Inferior parietal cortex (tissue), 1 donor: ENCODE measurements around the gene APOF.
"Not testable (repeated sequence)": the region's sequence is repeated elsewhere in the genome, so short reads cannot be mapped to it uniquely, and the experiment has no call there.

Experiments
- DNase-seq: peaks from one replicate; pipeline ENCODE4 v3.0.0-alpha.2; 2016; ENCODE audit errors: extremely low spot score

The APOF gene

GRCh38 chr12:56373515-56373914, 10.9 kb upstream of the APOF start:
- DNase-seq, result no peak

- no peak for DNase-seq
Observed at GRCh38 chr12:56366948-56367347, 4.3 kb upstream of the APOF start.

DNA sequence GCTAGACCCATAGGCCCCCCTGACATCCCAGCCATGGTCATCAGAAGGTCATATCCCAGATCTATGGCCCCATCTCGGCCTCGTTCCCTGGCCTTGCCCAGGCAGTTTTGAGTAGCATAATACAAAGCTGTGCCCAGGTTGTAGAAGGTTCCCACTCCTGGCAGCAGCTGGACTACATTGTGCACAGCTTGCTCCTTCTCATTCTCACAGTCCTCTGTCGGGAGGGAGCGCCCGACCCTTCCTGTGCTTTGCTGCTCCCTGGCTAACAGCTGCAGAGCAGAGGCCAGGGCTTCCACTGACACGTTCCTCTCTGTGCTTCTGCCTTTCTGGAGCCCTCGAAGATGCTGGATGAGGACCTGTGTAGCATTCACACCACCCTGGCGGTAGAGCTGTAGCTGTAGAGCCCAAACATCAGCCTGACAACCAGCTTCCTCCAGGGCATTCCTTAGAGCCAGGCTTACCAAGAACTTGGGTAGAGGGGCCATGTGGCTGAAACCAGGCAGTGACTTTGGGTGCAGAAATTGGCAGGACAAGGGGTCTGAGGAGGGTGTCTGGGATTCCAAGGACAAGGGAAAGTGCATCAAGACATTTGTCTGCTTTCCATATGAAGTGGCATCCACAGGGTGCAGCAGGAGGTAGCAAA, 1.0 kb downstream of the APOF start:
- no peak for DNase-seq

DNA sequence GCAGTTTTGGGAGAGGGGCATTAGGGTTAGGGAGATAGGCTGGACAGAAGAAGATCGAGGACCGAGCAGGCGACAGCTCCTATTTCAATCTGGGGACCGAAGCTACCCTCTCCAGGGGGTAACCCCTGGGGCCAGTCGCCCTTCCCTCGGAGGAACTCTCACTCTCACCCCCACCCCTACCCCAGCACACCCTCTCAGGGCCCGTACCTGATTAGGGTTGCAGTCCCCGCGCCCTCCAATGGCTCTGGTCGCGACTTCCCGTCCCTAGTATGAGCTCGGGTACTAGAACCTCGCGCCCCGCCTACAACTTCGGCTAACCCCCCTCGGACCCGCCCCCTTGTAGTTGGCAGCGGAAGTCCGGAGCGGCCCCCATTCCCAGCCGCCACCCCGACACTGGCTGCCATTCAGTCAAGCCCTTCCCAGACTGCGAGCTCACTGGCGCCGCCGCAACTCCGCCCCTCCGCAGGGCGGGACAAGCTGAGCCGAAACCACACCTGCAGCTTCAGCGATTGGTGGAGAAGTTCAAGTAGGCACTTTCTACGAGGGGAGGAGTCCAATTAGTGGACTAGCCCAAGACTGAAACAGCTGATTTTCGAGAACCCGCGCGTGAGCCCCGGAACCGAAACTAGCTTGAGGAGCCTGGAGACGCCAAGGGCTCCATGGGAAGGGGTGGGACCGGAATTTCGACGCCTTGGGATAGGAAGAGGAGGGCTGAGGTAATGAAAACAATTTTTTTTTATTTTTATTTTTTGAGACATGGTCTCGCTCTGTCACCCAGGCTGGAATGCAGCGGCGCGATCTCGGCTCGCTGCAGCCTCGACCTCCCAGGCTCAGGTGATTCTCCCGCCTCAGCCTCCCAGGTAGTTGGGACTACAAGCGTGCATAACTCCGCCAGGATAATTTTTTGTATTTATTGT, 2.5 kb downstream of the APOF start, which contains the start of gene STAT2:
Gene STAT2 (minus strand): TSS at position 257 of the 917 bp plus-strand sequence. CDS start 3,536 bp downstream, outside the sequence.
- DNase-seq, result peak; percentile 99

- peak; percentile 63 for DNase-seq
Observed at GRCh38 chr12:56358836-56359532, 3.7 kb downstream of the APOF start.

DNA sequence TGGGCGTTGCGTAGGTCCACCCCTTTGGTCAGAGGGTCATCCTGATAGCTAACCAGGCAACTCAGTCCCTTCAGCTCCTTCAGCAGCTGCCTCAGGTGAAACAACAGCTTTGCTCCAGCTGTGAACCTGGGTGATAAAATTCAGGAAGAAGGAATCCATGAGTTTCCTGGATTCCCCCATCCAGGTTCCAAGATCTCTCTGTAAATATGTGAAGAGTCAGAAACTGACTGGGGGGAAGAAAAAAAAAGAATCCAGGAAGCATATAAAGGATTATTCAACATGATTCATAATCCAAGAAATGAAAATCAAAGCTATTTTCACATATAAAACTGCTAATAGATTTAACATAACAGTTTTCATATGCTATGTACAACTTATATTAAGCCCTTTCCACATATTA, 11.3 kb downstream of the APOF start:
- DNase-seq, result no peak

DNA sequence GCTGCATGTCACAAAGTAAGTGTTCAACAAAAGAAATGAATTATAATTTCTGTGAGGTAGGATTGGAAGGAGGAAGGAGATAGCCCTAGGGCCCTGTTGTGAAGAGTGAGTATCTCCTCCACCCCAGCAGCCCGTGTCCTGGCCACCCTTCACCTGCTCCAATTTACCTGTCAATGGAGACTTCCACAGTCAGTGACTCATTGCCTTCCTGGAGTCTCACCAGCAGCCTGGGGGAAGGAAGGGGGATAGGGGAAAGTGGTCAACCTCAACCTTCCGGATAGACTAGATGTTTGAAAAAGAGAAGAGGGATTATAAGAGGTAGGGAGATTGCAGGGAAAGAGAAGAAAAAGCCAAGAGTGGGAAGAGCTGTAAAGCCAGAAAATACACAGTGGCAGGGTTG, 12.0 kb downstream of the APOF start:
- no peak for DNase-seq

DNA sequence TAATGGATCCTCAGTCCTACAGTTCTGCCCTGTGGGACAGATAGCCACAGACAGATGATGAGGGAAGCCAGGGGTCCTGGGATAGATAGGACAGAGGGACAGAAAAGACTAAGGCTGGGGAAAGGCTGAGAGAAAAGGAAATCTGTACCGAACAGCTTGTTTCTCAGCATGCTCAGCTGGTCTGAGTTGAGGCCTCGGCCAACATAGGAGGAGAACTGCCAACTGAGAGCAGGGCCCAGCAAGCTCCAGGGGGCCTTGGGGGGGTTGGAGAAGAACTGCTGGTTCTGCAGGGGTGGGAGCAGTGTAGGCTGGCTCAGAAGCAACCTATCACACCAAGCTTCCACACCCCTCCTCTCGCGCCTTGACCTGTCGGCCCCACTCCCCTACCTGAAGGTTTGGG, 13.9 kb downstream of the APOF start:
- DNase-seq, result no peak

DNA sequence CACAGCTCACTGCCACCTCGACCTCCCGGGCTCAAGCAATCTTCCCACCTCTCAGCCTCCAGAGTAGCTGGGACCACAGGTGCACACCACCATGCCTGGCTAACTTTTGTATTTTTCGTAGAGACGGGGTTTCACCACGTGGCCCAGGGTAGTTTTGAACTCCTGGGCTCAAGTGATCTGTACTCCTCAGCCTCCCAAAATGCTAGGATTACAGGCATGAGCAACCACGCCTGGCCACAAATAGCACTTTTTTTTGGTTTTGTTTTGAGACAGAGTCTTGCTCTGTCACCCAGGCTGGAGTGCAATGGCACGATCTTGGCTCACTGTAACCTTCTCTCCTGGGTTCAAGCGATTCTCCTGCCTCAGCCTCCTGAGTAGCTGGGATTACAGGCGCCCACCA, 15.4 kb downstream of the APOF start:
- not testable (repeated sequence) for DNase-seq

DNA sequence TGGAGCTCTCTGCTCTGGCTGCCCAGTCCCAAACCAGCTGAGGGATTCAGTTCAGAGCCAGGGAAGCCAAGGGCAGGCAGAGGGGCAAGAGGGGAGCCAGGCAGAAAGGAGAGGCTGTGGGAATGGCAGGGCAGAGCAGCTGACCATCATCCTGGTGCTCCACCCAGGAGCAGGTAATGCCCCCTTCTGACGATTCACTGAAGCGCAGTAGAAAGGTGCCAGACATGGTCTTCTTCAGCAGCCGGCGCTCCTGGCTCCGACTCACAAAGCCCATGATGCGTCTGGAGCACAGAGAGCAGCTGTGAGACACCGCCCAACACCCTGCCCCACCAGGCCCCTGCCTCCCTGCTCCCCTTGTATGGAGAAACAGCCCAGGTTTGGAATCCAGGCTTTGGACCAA, 16.0 kb downstream of the APOF start:
- DNase-seq, result no peak

GRCh38 chr12:56342290-56342689, 20.4 kb downstream of the APOF start:
- not testable (repeated sequence) for DNase-seq

GRCh38 chr12:56341616-56342015, 21.0 kb downstream of the APOF start:
- no peak for DNase-seq

- DNase-seq, result no peak
Observed at GRCh38 chr12:56339158-56339422, 23.6 kb downstream of the APOF start.

DNA sequence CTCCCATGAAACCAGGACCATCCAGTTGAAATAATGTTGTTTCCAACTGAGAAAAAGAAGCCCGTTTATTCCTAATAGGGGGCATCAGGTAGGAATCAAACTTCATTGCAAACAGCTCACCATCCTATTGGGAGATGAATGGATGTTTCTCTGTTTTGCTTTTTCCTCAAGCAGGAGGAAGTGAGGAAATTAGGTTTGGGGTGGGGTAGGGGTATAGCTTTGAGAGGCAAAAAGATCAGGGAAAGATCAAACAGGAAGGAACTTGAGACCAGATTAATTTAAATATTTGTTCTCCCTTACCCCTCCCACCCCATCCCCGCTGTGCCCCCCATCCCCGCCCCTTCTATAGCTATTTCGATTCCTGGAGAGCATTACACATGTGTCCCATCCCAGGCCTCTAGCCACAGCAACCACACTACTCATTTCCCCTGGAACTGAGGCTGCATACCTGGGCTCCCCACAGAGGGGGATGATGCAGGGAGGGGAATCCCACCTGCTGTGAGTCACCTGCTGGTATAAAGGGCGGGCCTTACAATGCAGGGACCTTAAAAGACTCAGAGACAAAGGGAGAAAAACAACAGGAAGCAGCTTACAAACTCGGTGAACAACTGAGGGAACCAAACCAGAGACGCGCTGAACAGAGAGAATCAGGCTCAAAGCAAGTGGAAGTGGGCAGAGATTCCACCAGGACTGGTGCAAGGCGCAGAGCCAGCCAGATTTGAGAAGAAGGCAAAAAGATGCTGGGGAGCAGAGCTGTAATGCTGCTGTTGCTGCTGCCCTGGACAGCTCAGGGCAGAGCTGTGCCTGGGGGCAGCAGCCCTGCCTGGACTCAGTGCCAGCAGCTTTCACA, 24.1 kb downstream of the APOF start, which contains the start of gene IL23A:
Gene IL23A (plus strand): TSS at position 577 of the 850 bp plus-strand sequence. CDS start 161 bp downstream, at position 738.
- DNase-seq, result no peak

DNA sequence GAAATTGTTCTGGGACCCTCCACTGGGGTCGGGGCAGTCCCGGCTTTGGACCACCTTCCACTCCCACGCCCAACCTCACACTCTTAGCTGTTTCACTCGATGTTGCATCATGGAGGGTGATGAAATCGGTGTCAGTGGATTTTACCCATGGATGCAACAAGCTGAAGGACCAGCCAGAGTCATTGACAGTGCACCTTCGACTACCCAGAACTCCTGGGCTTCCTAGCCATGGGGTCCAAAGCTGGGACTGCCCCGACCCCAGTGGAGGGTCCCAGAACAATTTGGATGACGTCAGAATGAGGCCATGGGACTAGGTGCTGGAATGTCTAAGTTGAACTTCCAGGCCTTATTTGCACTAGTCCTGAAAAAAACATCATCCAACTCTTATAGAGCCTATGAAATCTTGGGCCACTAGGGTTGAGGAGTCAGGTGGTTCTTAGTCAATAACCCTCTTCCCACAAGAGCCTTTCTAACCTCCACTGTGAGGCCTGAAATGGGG, 24.9 kb downstream of the APOF start:
- DNase-seq, result no peak

- peak; percentile 15 for DNase-seq
Observed at GRCh38 chr12:56336361-56337167, 26.1 kb downstream of the APOF start.

DNA sequence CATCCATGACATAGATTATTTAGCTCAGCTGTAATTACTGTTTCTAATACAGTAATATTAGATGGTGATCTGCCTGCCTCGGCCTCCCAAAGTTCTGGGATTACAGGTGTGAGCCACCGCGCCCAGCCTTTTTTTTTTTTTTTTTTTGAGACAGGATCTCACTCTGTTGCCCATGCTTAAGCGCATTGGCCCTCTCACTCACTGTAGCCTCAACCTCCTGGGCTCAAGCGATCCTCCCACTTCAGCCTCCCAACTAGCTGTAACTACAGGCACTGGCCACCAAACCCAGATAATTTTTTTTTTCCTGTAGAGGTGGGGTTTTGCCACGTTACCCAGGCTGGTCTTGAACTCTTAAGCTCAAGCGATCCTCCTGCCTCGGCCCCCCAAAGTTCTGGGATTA, 27.1 kb downstream of the APOF start:
- not testable (repeated sequence) for DNase-seq

DNA sequence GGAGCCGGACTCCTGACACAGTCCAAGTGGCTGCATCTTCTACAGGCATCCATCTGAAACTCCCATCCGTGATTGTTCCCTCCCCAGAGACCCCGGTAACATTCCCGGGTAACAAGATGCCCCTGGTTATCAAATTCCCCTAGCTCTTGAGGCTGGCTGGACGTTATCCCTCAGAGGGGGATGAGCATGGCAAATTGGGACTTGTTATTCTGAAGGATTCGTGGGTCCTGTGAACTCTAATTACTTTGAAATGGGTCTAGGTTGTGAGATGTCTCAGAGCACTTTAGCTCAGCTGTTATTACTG, 28.2 kb downstream of the APOF start:
- DNase-seq, result peak; percentile 9

DNA sequence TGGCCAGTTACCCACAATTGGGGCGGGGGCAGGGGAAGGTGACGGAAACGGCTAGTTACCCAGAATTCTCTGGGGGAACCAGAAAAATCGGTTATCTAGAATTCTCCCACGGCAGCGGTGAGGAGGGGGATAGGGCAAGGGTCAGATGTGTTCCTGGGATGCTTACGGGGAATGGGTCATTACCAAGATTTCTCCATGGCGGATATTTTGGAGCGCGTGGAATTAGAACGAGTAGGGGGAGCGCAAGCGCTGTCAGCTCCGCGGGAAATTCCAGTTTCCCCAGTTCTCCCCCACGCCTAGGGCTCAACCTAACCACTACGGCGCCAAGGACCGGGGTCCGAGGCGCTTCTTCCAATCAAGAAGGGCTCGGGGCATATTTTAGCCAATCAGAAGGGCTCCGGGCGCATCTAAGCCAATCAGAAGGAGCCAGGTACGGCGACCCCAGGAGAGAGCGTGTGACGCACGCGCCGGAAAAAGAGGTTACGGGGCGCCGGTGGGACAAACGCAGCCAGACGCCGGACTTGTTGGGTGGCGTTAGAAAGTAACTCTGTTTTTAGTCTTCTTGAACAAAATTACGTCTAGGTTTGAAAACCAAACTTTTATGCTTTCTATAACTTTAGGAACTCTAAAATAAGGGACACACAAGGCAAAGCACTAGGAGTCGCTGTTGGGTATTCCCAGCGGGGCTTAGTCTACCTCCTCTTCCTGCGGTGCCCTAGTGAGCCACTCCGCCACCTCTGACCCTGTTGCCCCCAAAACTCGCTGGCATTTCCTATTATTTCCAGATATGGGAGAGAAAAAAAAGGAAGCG, 28.8 kb downstream of the APOF start, which contains the start of gene PAN2:
Gene PAN2 (minus strand): TSS at position 322 of the 811 bp plus-strand sequence. CDS start 906 bp downstream, outside the sequence.
- peak; percentile 98 for DNase-seq
